CD4-positive, CD25-positive, alpha-beta regulatory T cell (primary cell): Measurements from ENCODE around the gene PLA2G5. TPM values are rescaled to one million over a fixed set of nuclear protein-coding genes. Genes with fewer than 3 reads are reported as not detected.

Experiments
- ATAC-seq, 2 donors: fragments of 150-1000 bp; cut with Tn5 transposase; one replicate each; pipeline ENCODE4 v1.10.0; 2021; ENCODE audit warnings: low read depth in 2 of 2, moderate number of reproducible peaks in 2 of 2, moderate library complexity in 1 of 2
- DNase-seq, 3 donors: peaks; one replicate each; pipeline versions ENCODE4 v3.0.0 to v3.0.0-alpha.2; 2012 to 2022; ENCODE audit warnings: mixed read lengths in 1 of 3
- H3K27ac ChIP-seq: one replicate; pipeline ENCODE4 v1.7.0; 2013; ENCODE audit warnings: mild to moderate bottlenecking, low read length; ENCODE audit not compliant: insufficient read depth, poor library complexity, severe bottlenecking
- H3K27me3 ChIP-seq: one replicate; pipeline ENCODE4 v1.7.0; 2013; ENCODE audit warnings: low read length; ENCODE audit not compliant: control insufficient read depth, insufficient read depth
- H3K36me3 ChIP-seq: one replicate; pipeline ENCODE4 v1.7.0; 2013; ENCODE audit warnings: mild to moderate bottlenecking, low read length, moderate library complexity; ENCODE audit not compliant: control insufficient read depth, insufficient read depth
- H3K4me1 ChIP-seq: 2 replicates; pipeline ENCODE4 v1.7.0; 2013; ENCODE audit warnings: mild to moderate bottlenecking, low read length; ENCODE audit not compliant: insufficient read depth, control insufficient read depth, poor library complexity, severe bottlenecking
- H3K4me3 ChIP-seq: one replicate; pipeline ENCODE4 v1.7.0; 2013; ENCODE audit warnings: low read depth, mild to moderate bottlenecking, low read length, moderate library complexity
- H3K9me3 ChIP-seq, 2 experiments: 1 replicate in 1 of 2; 2 replicates in 1 of 2; pipeline ENCODE4 v1.7.0; 2013; ENCODE audit warnings: low read length in 2 of 2, mild to moderate bottlenecking in 1 of 2, moderate library complexity in 1 of 2; ENCODE audit not compliant: control insufficient read depth in 2 of 2
- H3K27ac Mint-ChIP-seq, 3 donors: one replicate each; pipeline ENCODE4 v1.8.0; 2020 to 2022; ENCODE audit warnings: mild to moderate bottlenecking in 3 of 3, mixed read lengths in 3 of 3, moderate library complexity in 2 of 3
- H3K27me3 Mint-ChIP-seq: one replicate; pipeline ENCODE4 v1.8.0; 2022; ENCODE audit warnings: mild to moderate bottlenecking, mixed read lengths
- H3K36me3 Mint-ChIP-seq: one replicate; pipeline ENCODE4 v1.8.0; 2020; ENCODE audit warnings: mixed read lengths
- H3K4me1 Mint-ChIP-seq, 4 donors: one replicate each; pipeline ENCODE4 v1.8.0; 2020 to 2022; ENCODE audit warnings: mixed read lengths in 4 of 4, mild to moderate bottlenecking in 1 of 4
- H3K4me3 Mint-ChIP-seq, 4 donors: one replicate each; pipeline ENCODE4 v1.8.0; 2020 to 2022; ENCODE audit warnings: mild to moderate bottlenecking in 4 of 4, mixed read lengths in 4 of 4, moderate library complexity in 3 of 4
- H3K9me3 Mint-ChIP-seq, 7 donors: one replicate each; pipeline ENCODE4 v1.8.0; 2020 to 2022; ENCODE audit warnings: mixed read lengths in 7 of 7, mild to moderate bottlenecking in 3 of 7, moderate library complexity in 2 of 7
- polyA plus RNA-seq, 4 donors: library from polyadenylated mRNA; unstranded; fragments of 300-500 nt; fragmentation: Illumina TruSeq; gene quantifications; one replicate each; pipeline ENCODE4 v1.2.3, GENCODE V29; 2021
- total RNA-seq: library from RNA; stranded (reverse); gene quantifications from one replicate; pipeline ENCODE4 v1.2.3, GENCODE V29; 2022

The PLA2G5 gene
- total and polyA plus RNA-seq, 5 donors from 2014 or later, result not detected

DNA sequence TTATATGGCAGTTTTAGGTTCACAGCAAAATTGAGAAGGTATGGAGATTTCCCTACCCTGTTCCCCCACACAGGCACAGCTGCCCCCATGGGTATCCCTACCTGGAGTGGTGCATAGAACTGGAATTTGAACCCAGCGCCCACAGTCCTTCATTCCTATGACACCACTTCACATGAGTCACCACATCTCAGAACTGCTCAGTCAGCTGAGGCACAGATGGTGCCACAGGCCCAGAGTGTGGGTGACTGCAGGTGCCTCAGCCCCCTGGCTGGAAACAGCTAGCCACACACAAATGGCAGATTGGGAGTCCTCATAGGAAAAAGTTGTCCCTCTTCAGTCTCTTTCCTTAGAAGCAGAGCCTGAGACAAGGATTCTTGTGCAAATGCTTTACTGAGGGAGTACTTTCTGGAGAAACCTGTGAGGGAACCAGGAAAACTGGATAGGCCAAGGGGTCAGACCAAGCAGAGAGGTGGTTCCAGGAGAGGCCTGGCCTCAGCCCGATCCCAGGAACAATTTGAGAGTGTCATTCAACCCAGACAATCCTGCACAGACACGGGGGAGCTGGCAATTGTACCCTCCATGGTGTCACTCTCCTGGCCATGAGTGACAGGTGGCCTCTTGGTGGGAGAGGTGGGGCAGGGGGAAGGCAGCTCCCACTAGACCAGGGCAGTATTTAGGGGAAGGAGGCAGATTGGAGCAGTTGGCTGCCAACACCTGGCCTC is 42.4 kb downstream of the PLA2G5 start:
- Mint-ChIP-seq H3K36me3 (no peaks in the 10 kb centered on the region), H3K27ac (no peak overlapping the region), H3K4me1 (no peaks in the 10 kb centered on the region), H3K27me3 (peaks cover 20% of the 10 kb centered on the region), H3K4me3 (no peak overlapping the region), H3K9me3 (peaks cover 0 to 2% (median 0%) of the 10 kb centered on the region in 7 donors)
- DNase-seq (no peak), ATAC-seq (no peak)
- Histone ChIP-seq H3K27me3 (no peaks in the 10 kb centered on the region), H3K9me3 (no peaks in the 10 kb centered on the region), H3K4me3 (no peak overlapping the region), H3K27ac (no peak overlapping the region), H3K36me3 (no peaks in the 10 kb centered on the region), H3K4me1 (no peaks in the 10 kb centered on the region)

DNA sequence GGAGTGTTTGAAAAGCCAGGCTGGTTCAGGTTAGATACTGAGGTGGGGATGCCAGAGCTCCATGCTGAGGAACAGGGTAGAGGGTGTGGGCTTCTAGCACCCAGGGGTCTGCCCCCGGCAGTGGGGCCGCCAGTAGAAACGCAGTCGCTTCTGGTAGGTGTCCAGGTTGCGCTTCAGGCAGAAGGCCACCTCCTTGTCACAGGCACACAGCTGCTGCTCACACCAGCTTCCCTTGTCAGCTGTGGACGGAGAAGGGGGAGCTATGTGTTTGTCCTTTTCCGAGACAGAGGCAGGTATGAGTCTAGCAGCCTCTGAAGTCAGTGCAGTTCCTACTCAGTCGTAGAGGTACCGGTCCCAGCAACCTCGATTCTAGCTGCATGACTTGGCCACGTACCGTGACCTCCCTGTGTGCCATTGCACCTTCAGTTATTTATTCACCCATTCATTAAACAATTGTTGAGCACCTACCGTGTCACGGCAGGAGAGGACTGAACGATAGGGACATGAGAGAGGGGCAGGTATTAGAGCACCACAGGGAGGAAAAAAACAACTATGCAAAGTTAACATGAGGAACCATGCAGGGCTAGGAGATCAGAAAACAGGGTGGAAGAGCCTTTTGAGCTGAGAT is 44.1 kb downstream of the PLA2G5 start:
- DNase-seq, result no peak
- Mint-ChIP-seq H3K4me3 (no peak overlapping the region), H3K27me3 (peaks cover 20% of the 10 kb centered on the region)

DNA sequence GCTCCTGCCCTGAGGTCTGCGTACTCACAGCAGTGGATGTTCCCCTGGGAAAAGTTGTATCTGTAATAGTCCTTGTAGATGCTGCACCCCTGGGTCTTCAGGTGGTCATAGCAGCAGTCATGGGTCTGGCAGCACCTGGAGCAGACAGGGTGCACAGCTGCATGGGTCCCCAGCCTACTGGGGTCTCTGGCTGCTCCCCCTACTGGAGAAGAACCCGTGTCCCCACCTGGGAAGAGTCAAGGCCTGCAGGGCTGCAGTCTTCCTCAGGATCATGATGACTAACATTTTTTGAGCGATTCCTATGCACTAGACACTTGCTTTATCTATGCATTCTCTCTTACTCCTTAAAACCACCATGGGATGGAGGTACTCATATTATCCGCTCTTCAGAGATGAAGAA is 45.5 kb downstream of the PLA2G5 start:
- H3K4me3 ChIP-seq, result no peak overlapping the region
- no peak for ATAC-seq
- Mint-ChIP-seq H3K4me3 (no peak overlapping the region), H3K4me1 (peaks cover 0 to 2% (median 0%) of the 10 kb centered on the region in 4 donors), H3K36me3 (no peaks in the 10 kb centered on the region), H3K27me3 (peaks cover 20% of the 10 kb centered on the region), H3K9me3 (peaks cover 0 to 2% (median 0%) of the 10 kb centered on the region in 7 donors), H3K27ac (no peak overlapping the region)
- no peak for DNase-seq
- no peaks in the 10 kb centered on the region for H3K36me3 ChIP-seq
- no peak overlapping the region for H3K27ac ChIP-seq
- H3K4me1 ChIP-seq, result no peaks in the 10 kb centered on the region
- no peaks in the 10 kb centered on the region for H3K27me3 ChIP-seq
- no peaks in the 10 kb centered on the region for H3K9me3 ChIP-seq

More for the DNA sequence above, 44.1 kb downstream of the PLA2G5 start:
- H3K36me3 Mint-ChIP-seq, result no peaks in the 10 kb centered on the region
- H3K27ac Mint-ChIP-seq, result no peak overlapping the region
- H3K4me1 ChIP-seq, result no peaks in the 10 kb centered on the region
- H3K4me3 ChIP-seq, result no peak overlapping the region
- H3K9me3 ChIP-seq, result no peaks in the 10 kb centered on the region
- H3K9me3 Mint-ChIP-seq, result peaks cover 0 to 2% (median 0%) of the 10 kb centered on the region in 7 donors
- no peak overlapping the region for H3K27ac ChIP-seq
- ATAC-seq, result no peak
- no peaks in the 10 kb centered on the region for H3K4me1 Mint-ChIP-seq
- no peaks in the 10 kb centered on the region for H3K27me3 ChIP-seq
- H3K36me3 ChIP-seq, result no peaks in the 10 kb centered on the region

DNA sequence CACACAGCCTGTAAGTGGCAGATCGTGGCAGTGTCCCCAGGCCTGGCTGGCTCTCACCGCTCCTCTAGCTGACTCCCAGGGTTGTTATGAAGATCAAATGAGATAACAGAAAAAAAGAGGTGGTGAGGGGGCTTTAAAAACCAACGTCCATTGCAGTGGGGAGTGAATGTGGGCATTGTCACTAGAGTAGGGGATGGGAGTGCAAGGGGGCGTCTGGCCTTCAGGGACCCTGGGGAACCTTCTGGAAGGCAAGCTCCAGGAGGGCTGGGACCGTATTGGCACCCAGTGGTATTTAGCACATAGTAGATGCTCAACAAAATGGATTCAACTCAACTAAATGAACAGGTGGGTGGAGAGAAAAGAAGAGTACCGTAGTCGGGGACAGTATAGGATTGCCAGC is 45.9 kb downstream of the PLA2G5 start:
- Mint-ChIP-seq H3K27ac (peak overlapping the region in 1 of 3 donors; percentile 90), H3K4me3 (no peak overlapping the region), H3K4me1 (peaks cover 0 to 2% (median 0%) of the 10 kb centered on the region in 4 donors), H3K36me3 (no peaks in the 10 kb centered on the region), H3K27me3 (peaks cover 19% of the 10 kb centered on the region), H3K9me3 (peaks cover 0 to 2% (median 0%) of the 10 kb centered on the region in 7 donors)
- H3K27ac ChIP-seq, result no peak overlapping the region
- ATAC-seq, result no peak
- no peaks in the 10 kb centered on the region for H3K9me3 ChIP-seq
- no peaks in the 10 kb centered on the region for H3K36me3 ChIP-seq
- H3K27me3 ChIP-seq, result no peaks in the 10 kb centered on the region
- DNase-seq, result no peak
- no peak overlapping the region for H3K4me3 ChIP-seq
- H3K4me1 ChIP-seq, result no peaks in the 10 kb centered on the region

DNA sequence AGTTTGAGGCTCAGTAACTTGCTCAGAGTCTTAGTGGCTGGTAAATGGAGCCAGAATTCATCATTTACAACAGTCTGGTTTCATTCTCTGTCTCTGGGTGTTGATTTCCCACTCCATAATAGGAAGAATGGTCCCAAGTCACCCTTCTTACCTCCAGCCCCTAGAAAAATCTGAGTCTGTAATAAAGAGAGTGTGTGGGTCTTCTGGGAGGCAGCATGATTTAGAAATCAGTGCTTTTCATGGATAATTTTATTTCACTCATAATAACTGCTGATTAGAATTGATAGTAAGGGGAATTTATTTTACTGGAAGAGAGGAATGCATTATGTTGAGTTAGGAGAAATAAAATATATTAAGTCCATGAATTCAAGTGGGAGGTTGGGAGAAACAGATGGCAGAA is 47.2 kb downstream of the PLA2G5 start:
- H3K9me3 Mint-ChIP-seq, result peaks cover 0 to 2% (median 0%) of the 10 kb centered on the region in 7 donors
- peaks cover 0 to 2% (median 0%) of the 10 kb centered on the region in 4 donors for H3K4me1 Mint-ChIP-seq
- no peaks in the 10 kb centered on the region for H3K36me3 Mint-ChIP-seq
- Histone ChIP-seq H3K9me3 (no peaks in the 10 kb centered on the region), H3K27me3 (no peaks in the 10 kb centered on the region), H3K36me3 (no peaks in the 10 kb centered on the region), H3K27ac (no peak overlapping the region), H3K4me3 (no peak overlapping the region), H3K4me1 (no peaks in the 10 kb centered on the region)
- H3K27me3 Mint-ChIP-seq, result peaks cover 20% of the 10 kb centered on the region
- DNase-seq (no peak), ATAC-seq (no peak)
- no peak overlapping the region for H3K27ac Mint-ChIP-seq
- no peak overlapping the region for H3K4me3 Mint-ChIP-seq

DNA sequence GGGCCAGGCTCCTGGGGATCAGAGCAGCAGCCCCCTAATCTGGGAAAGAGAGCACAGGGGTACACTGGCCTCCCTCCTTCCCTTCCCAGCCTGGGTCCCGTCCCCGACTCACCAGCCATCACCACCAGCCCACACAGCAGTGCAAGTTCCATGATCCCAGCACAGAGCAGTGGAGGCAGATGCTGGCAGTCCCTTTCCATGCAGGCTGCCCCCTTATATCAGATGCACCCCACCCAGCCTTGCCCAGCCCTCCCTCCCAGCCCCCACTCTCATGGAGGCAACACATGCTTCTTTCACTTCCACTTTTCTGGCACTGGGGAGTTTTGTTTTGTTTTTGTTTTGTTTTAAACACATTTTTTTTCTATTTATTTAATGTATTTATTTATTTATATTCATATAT is 49.4 kb downstream of the PLA2G5 start, which contains the start of gene PLA2G2D:
Gene PLA2G2D, minus strand, starts transcription at position 190 of the 400 bp plus-strand sequence. Its CDS starts 38 bp downstream, at position 152.
- H3K27me3 Mint-ChIP-seq, result peaks cover 16% of the 10 kb centered on the region
- no peaks in the 10 kb centered on the region for H3K9me3 Mint-ChIP-seq
- no peaks in the 10 kb centered on the region for H3K4me1 ChIP-seq
- H3K27ac ChIP-seq, result no peak within 1 kb of the TSS
- H3K27ac Mint-ChIP-seq, result no peak within 1 kb of the TSS
- no peak within 1 kb of the TSS for H3K4me3 ChIP-seq
- no peak within 1 kb of the TSS for H3K4me3 Mint-ChIP-seq
- no peaks in the 10 kb centered on the region for H3K36me3 Mint-ChIP-seq
- H3K27me3 ChIP-seq, result no peaks in the 10 kb centered on the region
- no peak for DNase-seq
- H3K9me3 ChIP-seq, result no peaks in the 10 kb centered on the region
- H3K4me1 Mint-ChIP-seq, result peaks cover 0 to 2% (median 0%) of the 10 kb centered on the region in 4 donors
- no peaks in the 10 kb centered on the region for H3K36me3 ChIP-seq
- ATAC-seq, result no peak

DNA sequence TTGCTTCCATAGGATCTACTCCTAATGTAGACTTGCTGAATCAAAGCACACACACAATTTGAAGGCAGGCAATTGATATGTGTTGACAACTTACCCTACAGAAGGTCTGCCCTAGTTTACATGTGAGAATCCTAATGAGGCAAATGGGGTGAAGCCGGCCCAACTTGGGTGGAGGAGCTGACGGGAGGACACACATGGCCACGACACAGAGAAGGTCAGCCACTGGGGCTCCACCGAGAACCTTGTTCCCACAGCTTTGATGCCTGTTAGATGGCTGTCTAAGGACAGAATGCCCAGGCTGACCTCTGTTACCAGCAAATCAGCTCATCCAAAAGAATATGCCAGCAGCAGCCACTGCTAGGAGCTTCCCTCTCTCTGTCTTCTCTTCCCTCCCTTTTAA is 50.8 kb downstream of the PLA2G5 start:
- Mint-ChIP-seq H3K36me3 (no peaks in the 10 kb centered on the region), H3K27me3 (peaks cover 13% of the 10 kb centered on the region), H3K27ac (no peak overlapping the region), H3K4me1 (peaks cover 0 to 2% (median 0%) of the 10 kb centered on the region in 4 donors), H3K4me3 (no peak overlapping the region), H3K9me3 (no peaks in the 10 kb centered on the region)
- Histone ChIP-seq H3K36me3 (no peaks in the 10 kb centered on the region), H3K4me3 (no peak overlapping the region), H3K9me3 (no peaks in the 10 kb centered on the region), H3K27me3 (no peaks in the 10 kb centered on the region), H3K27ac (no peak overlapping the region), H3K4me1 (no peaks in the 10 kb centered on the region)
- ATAC-seq (no peak), DNase-seq (no peak)
